ENCODE measurements around the gene CPNE9.
A peak's percentile ranks its signal among the peaks of the same experiment; 100 is the strongest.

CPNE9 gene

GRCh38 chr3:9761919-9762318 is 58.3 kb downstream of the CPNE9 start:
- no peak overlapping the region for H3K4me3 ChIP-seq (ENCODE audit: low read depth, low read length)
- in situ Hi-C loops (cut with HindIII; ENCODE audit: low pct_ligation_motif_present, low sequenced_read_pairs) = no loop called here
- no peak for TF ChIP-seq CTCF (IDR thresholded peaks at IDR 0.05; ENCODE audit: low read depth, low read length, missing control alignments)
- H3K36me3 ChIP-seq (replicated peaks) = peaks cover 18% of the 10 kb centered on the region
- no peak for DNase-seq
- no peak overlapping the region for H3K27ac ChIP-seq
- no peaks in the 10 kb centered on the region for H3K27me3 ChIP-seq (replicated peaks)

GRCh38 chr3:9762871-9763270 is 59.2 kb downstream of the CPNE9 start:
- in situ Hi-C loops (cut with HindIII; ENCODE audit: low pct_ligation_motif_present, low sequenced_read_pairs) = no loop called here
- no peaks in the 10 kb centered on the region for H3K27me3 ChIP-seq (replicated peaks)
- H3K36me3 ChIP-seq (replicated peaks) = peaks cover 11% of the 10 kb centered on the region
- no peak overlapping the region for H3K27ac ChIP-seq
- H3K4me3 ChIP-seq (ENCODE audit: low read depth, low read length) = no peak overlapping the region
- DNase-seq = no peak
- TF ChIP-seq CTCF (IDR thresholded peaks at IDR 0.05; ENCODE audit: low read depth, low read length, missing control alignments) = no peak

GRCh38 chr3:9765865-9766264 is 62.2 kb downstream of the CPNE9 start:
- Histone ChIP-seq H3K27ac (no peak overlapping the region), H3K36me3 (replicated peaks) (peaks cover 3% of the 10 kb centered on the region), H3K27me3 (replicated peaks) (no peaks in the 10 kb centered on the region), H3K4me3 (ENCODE audit: low read depth, low read length) (no peak overlapping the region)
- in situ Hi-C loops (cut with HindIII; ENCODE audit: low pct_ligation_motif_present, low sequenced_read_pairs) = no loop called here
- DNase-seq = no peak
- no peak for TF ChIP-seq CTCF (IDR thresholded peaks at IDR 0.05; ENCODE audit: low read depth, low read length, missing control alignments)

- no peak overlapping the region for H3K27ac ChIP-seq
Measured at GRCh38 chr3:9767418-9767817, 63.8 kb downstream of the CPNE9 start.

GRCh38 chr3:9768141-9768775 is 64.6 kb downstream of the CPNE9 start:
- Histone ChIP-seq H3K27ac (no peak overlapping the region), H3K27me3 (replicated peaks) (no peaks in the 10 kb centered on the region), H3K4me3 (ENCODE audit: low read depth, low read length) (no peak overlapping the region), H3K36me3 (replicated peaks) (no peaks in the 10 kb centered on the region)
- TF ChIP-seq CTCF (IDR thresholded peaks at IDR 0.05; ENCODE audit: low read depth, low read length, missing control alignments) = no peak
- in situ Hi-C loops (cut with HindIII; ENCODE audit: low pct_ligation_motif_present, low sequenced_read_pairs) = no loop called here
- no peak for DNase-seq

More at GRCh38 chr3:9767418-9767817, 63.8 kb downstream of the CPNE9 start:
- no peak for DNase-seq
- Histone ChIP-seq H3K36me3 (replicated peaks) (no peaks in the 10 kb centered on the region), H3K27me3 (replicated peaks) (no peaks in the 10 kb centered on the region), H3K4me3 (ENCODE audit: low read depth, low read length) (no peak overlapping the region)
- no peak for TF ChIP-seq CTCF (IDR thresholded peaks at IDR 0.05; ENCODE audit: low read depth, low read length, missing control alignments)
- in situ Hi-C loops (cut with HindIII; ENCODE audit: low pct_ligation_motif_present, low sequenced_read_pairs) = no loop called here

- no peak for TF ChIP-seq CTCF (IDR thresholded peaks at IDR 0.05; ENCODE audit: low read depth, low read length, missing control alignments)
- no peaks in the 10 kb centered on the region for H3K36me3 ChIP-seq (replicated peaks)
- no peak overlapping the region for H3K27ac ChIP-seq
- no peak for DNase-seq
- peak overlapping the region; percentile 58 for H3K4me3 ChIP-seq (ENCODE audit: low read depth, low read length)
- H3K27me3 ChIP-seq (replicated peaks) = no peaks in the 10 kb centered on the region
- in situ Hi-C loops (cut with HindIII; ENCODE audit: low pct_ligation_motif_present, low sequenced_read_pairs) = no loop called here
Measured at GRCh38 chr3:9769012-9769411, 65.4 kb downstream of the CPNE9 start.

All from brain microvascular endothelial cell (primary cell).